Measurements from ENCODE around the gene PCSK1N.
A peak's percentile ranks its signal among the peaks of the same experiment; 100 is the strongest.
"Not testable (repeated sequence)": the region's sequence is repeated elsewhere in the genome, so short reads cannot be mapped to it uniquely, and the experiment has no call there.

PCSK1N gene, protein sequence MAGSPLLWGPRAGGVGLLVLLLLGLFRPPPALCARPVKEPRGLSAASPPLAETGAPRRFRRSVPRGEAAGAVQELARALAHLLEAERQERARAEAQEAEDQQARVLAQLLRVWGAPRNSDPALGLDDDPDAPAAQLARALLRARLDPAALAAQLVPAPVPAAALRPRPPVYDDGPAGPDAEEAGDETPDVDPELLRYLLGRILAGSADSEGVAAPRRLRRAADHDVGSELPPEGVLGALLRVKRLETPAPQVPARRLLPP

DNA sequence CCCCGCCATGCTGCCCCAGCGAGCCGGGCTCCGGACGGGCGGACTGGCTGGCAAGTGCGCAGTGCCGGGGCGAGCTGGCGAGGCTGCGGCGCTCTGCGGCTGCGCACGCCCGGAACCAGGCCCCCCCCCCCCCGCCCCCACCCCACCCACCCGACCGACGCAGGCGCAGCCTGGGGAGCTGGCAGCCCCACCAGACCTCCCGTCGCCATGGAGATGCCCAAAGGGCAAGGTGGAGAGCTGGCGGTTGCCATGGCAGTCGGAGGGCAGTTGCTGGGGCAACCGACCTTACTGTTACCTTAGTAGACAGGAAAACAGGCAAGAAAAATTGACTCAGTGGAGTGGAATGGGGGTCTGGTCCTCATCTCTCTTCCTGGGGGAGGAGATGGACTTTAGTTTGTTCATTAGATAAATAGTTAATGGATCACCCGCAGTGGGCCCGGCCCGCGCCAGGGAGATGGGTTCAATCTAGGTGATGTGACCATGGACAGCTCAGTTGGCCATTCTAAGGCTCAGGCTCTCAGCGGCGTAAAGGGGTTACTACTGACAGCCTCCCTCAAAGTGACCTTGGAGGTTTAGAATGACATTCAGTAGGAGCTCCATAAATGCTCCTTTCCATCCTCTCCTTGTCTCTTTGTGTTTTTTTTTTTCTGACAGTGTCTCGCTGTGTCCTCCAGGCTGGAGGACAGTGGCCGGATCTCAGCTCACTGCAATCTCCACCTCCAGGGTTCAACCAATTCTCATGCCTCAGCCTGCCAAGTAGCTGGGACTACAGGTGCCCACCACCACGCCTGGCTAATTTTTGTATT, at the start of gene PCSK1N:
TSS of gene PCSK1N (minus strand) at position 87 of the 806 bp plus-strand sequence. CDS start at position 9, 78 bp downstream.
- H3K4me3 ChIP-seq (ENCODE audit: low read depth, low read length): no peak within 1 kb of the TSS
- DNase-seq (ENCODE audit: low read depth): no peak
- TF ChIP-seq, protein P1, sequence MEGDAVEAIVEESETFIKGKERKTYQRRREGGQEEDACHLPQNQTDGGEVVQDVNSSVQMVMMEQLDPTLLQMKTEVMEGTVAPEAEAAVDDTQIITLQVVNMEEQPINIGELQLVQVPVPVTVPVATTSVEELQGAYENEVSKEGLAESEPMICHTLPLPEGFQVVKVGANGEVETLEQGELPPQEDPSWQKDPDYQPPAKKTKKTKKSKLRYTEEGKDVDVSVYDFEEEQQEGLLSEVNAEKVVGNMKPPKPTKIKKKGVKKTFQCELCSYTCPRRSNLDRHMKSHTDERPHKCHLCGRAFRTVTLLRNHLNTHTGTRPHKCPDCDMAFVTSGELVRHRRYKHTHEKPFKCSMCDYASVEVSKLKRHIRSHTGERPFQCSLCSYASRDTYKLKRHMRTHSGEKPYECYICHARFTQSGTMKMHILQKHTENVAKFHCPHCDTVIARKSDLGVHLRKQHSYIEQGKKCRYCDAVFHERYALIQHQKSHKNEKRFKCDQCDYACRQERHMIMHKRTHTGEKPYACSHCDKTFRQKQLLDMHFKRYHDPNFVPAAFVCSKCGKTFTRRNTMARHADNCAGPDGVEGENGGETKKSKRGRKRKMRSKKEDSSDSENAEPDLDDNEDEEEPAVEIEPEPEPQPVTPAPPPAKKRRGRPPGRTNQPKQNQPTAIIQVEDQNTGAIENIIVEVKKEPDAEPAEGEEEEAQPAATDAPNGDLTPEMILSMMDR (conservative IDR thresholded peaks at IDR 0.05; ENCODE audit: low read depth, low read length): no peak

DNA sequence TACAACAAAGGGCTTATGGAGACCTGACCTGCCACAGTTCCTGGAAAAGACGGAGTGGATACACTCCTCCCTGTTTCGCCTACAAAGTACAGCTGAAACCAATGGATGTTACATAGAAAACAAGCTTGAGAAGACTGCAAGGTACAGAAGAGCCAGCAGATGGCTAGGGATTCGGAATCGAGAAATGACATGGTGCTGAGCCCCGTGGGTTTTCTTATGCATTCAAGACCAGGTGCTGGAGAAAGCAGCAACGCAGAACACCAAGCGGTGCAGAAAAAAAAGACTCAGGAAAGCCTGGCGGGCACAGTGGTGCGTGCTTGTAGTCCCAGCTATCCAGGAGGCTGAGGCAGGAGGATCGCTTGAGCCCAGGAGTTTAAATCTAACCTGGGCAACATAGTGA, 48.3 kb upstream of the PCSK1N start:
- TF ChIP-seq, protein P1 (conservative IDR thresholded peaks at IDR 0.05; ENCODE audit: low read depth, low read length): no peak
- H3K4me3 ChIP-seq (ENCODE audit: low read depth, low read length): no peak overlapping the region
- DNase-seq (ENCODE audit: low read depth): peak; percentile 5

DNA sequence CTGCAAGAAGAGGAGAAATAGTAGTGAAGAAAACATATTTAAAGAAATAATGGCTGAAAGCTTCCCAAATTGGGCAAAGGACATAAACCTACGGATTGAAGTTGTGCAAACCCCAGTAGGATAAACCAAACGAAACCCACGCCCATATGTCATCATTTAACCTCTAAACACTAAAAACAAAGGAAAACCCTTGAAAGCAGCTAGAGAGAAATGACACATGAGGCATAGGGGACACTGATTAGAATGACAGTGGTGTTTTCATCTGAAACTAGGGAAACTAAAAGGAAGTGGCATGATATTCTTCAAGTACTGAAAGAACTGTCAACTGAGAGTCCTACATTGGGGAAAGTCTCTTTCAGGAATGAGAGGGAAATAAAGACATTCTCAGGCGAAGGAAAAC, 41.5 kb upstream of the PCSK1N start:
- H3K4me3 ChIP-seq (ENCODE audit: low read depth, low read length); DNase-seq (ENCODE audit: low read depth): not testable (repeated sequence)

DNA sequence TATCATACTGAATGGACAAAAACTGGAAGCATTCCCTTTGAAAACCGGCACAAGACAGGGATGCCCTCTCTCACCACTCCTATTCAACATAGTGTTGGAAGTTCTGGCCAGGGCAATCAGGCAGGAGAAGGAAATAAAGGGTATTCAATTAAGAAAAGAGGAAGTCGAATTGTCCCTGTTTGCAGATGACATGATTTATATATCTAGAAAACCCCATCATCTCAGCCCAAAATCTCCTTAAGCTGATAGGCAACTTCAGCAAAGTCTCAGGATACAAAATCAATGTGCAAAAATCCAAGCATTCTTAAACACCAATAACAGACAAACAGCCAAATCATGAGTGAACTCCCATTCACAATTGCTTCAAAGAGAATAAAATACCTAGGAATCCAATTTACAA, 36.6 kb upstream of the PCSK1N start:
- H3K4me3 ChIP-seq (ENCODE audit: low read depth, low read length); DNase-seq (ENCODE audit: low read depth): not testable (repeated sequence)

DNA sequence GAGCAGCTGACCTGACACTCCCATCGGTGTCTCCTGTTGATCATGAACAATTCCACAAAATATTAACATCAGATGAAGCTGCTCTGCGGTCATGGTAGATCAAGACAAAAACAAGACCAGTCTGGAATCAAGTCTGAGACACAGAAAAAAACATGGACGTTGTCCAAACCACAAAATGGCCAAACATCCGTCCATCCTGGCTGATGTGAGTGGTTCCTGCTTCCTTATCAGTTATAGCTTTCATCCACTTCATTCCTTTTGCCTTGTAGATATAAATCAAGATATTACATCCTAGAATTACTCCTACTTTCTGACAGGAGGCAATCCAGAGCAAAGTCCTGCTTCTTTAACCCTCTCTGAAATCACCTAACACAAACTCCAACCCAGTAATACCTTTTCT, 28.8 kb upstream of the PCSK1N start:
- peak; percentile 83 for DNase-seq (ENCODE audit: low read depth)
- H3K4me3 ChIP-seq (ENCODE audit: low read depth, low read length): no peak overlapping the region
- TF ChIP-seq, protein P1 (conservative IDR thresholded peaks at IDR 0.05; ENCODE audit: low read depth, low read length): no peak

DNA sequence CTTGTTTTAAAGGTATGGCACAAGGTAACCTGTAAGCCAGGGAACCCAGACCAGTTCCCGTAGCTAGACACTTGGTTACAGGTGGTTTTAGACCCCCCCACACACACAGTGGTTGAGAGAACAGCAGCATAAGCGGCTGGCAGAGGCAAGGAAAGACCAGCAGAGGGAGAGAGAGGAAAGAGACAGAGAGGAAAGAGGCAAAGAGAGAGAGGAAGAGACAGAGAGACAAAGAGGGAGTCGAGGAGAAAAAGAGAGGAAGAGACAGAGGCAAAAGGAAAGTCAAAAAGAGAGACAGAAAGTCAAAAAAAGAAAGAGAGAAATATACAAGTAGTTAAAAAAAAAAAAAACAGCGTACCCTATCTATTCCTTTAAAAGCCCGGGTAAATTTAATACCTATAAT, 19.5 kb upstream of the PCSK1N start:
- H3K4me3 ChIP-seq (ENCODE audit: low read depth, low read length): no peak overlapping the region
- TF ChIP-seq, protein P1 (conservative IDR thresholded peaks at IDR 0.05; ENCODE audit: low read depth, low read length): peak; percentile 67
- DNase-seq (ENCODE audit: low read depth): peak; percentile 44

DNA sequence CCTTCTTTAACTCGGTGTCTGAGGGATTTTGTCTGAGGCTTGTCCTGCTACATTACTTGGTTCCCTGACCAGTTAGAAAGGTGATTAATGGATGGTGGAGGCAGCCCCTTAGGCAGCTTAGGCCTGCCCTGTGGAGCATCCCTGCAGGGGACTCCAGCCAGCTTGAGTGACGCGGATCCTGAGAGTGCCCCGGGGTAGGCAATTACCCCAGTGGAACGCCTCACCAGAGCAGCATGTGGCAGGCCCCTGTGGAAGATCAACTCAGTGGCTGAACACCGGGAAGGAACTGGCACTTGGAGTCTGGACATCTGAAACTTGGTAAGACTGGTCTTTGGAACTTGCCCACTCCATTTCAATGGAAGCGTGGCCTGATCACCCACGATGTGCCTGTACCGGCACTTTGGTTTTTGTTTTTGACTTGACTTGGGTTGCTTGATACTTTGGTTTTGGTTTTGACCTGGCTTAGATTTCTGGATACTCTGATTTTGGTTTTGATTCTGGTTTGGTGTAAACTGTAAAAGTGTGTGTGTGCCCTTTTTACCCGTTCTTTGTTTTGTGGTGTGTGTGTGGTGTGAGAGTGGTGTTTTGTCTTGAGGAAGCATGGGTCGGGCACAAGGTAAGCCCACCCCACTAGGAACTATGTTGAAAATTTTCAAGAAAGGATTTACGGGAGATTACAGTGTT, 18.9 kb upstream of the PCSK1N start:
- DNase-seq (ENCODE audit: low read depth); H3K4me3 ChIP-seq (ENCODE audit: low read depth, low read length): not testable (repeated sequence)

DNA sequence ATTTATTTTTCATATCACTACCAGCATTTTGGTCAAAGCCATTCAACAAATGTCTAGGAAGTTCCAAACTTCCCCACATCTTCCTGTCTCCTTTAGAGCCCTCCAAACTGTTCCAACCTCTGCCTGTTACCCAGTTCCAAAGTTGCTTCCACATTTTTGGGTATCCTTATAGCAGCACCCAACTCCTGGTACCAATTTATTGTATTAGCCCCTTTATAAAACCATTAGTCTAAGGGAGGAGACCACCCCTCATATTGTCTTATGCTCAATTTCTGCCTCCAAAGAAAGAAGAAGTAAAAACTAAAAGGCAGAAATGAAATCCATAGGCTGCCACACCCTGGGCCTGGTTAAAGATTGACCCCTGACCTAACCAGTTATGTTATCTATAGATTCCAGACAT, 18.1 kb upstream of the PCSK1N start:
- not testable (repeated sequence) for DNase-seq (ENCODE audit: low read depth); H3K4me3 ChIP-seq (ENCODE audit: low read depth, low read length)

DNA sequence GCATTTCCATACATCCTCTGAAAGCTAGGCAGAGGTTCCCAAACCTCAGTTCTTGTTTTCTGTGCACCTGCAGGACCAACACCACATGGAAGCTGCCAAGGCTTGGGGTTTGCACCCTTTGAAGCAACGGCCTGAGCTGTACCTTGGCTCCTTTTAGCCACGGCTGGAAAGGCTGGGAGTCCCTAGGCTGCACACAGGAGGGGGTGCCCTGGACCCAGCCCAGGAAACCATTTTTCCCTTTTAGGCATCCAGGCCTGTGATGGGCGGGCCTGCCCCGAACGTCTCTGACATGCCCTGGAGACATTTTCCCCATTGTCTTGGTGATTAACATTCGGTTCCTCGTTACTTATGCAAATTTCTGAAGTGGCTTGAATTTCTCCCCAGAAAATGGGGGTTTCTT, 17.4 kb upstream of the PCSK1N start:
- H3K4me3 ChIP-seq (ENCODE audit: low read depth, low read length): no peak overlapping the region
- no peak for DNase-seq (ENCODE audit: low read depth)
- TF ChIP-seq, protein P1 (conservative IDR thresholded peaks at IDR 0.05; ENCODE audit: low read depth, low read length): no peak

Measured in choroid plexus epithelial cell (primary cell).